IPS-18c (cell line): ENCODE data around the gene PTPN11.

Experiments used
- H3K4me3 ChIP-seq: 2 replicates; pipeline ENCODE4 v1.7.0; 2013; ENCODE audit warnings: low read depth, mild to moderate bottlenecking, low read length, moderate library complexity; ENCODE audit not compliant: insufficient read depth
- H3K9me3 ChIP-seq: one replicate; pipeline ENCODE4 v1.6.1; 2013; ENCODE audit warnings: mild to moderate bottlenecking, low read length, moderate library complexity; ENCODE audit not compliant: control insufficient read depth, insufficient read depth

Gene PTPN11

DNA sequence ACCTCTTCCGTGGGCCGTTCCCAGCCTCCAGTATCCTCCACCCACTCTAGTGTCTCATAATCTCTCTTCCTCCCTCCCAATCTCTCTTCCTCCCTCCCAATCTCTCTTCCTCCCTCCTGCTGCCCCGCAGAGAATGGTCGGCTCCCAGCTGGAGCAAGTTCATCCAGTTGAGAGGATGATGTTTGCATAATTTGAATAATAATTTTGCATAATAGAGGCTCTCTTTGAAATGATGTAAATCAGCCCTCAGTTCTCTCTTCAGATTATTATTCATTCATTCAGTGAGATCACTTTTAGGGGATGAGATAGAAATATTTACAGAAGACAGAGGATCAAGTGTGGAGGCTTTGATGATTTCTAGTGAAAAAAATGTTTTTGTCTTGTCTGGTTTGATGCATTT lies 125.0 kb downstream of the PTPN11 start:
- H3K9me3 ChIP-seq = peaks cover 2% of the 10 kb centered on the region
- no peak overlapping the region for H3K4me3 ChIP-seq

DNA sequence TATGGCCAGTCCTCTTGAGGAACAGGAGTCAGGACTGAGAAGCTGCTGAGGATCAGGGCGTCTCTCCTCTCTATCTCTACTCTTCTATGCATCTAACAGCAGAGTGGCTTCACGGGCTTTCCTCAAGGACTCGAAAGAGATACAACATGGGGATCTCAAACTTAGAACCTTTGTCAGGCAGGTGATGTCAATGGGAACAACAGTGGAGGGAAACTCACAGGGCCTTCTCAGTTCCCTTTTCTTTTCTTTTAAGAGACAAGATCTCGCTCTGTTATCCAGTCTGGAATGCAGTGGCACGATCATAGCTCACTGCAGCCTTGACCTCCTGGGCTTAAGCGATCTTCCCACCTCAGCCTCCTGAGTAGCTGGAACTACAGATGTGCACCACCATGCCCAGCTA lies 127.6 kb downstream of the PTPN11 start:
- Histone ChIP-seq H3K4me3 (no peak overlapping the region), H3K9me3 (peaks cover 2% of the 10 kb centered on the region)

DNA sequence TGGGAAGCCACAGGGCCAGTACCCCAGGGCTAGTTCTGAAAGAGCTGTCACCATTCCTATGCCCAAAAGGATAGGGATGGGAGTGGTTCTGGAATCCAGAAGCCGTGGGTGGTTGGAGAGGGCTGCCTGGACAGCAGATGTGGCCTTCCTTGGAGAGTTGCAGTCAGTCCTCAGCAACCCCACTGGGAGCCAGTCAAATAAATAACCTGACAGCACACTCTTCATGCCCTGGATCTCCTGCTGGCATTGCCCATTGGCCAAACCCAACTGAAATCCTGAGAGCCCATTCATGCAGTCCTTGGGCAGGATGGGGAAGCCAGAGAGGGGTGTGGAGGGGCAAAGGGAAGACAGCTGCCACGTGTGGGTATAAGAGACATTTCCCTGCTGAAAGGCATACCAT lies 128.2 kb downstream of the PTPN11 start:
- H3K4me3 ChIP-seq = no peak overlapping the region

DNA sequence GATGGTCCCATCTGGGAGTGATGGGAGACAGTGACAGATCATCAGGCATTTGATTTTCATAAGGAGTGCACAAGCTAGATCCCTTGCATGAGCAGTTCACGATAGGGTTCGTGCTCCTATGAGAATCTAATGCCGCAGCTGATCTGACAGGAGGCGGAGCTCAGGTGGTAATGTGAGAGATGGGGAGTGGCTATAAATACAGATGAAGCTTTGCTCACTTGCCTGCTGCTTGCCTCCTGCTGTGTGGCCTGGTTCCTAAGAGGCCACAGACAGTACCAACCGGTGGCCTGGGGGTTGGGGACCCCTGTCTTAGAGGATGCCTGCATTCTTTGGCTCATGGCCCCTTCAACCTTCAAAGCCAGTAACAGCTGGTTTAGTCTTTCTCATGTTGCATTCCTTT lies 130.3 kb downstream of the PTPN11 start:
- peaks cover 2% of the 10 kb centered on the region for H3K9me3 ChIP-seq
- no peak overlapping the region; the same call in 1 of the 2 replicates for H3K4me3 ChIP-seq

More for the DNA sequence above, 128.2 kb downstream of the PTPN11 start:
- H3K9me3 ChIP-seq = peaks cover 2% of the 10 kb centered on the region

DNA sequence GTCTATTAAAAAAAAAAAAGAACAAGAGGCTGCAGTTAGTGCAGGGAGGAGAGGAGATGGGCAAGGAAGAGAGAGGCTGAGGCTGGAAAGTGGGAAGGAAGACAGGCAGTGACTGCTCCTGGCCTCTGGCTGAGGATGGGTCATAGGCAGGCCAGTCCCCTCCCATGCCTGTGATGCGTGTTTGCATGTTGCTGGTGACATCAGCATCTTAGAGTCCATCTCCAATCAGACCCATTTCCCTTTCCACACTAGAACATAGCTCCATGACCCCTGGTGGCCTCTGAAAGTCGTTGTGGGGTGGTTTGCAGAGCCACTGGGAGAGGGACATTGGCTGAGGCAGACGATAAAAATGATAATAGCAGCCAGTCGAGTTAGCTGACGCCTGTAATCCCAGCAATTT lies 132.9 kb downstream of the PTPN11 start:
- Histone ChIP-seq H3K9me3 (peaks cover 2% of the 10 kb centered on the region), H3K4me3 (no peak overlapping the region)

DNA sequence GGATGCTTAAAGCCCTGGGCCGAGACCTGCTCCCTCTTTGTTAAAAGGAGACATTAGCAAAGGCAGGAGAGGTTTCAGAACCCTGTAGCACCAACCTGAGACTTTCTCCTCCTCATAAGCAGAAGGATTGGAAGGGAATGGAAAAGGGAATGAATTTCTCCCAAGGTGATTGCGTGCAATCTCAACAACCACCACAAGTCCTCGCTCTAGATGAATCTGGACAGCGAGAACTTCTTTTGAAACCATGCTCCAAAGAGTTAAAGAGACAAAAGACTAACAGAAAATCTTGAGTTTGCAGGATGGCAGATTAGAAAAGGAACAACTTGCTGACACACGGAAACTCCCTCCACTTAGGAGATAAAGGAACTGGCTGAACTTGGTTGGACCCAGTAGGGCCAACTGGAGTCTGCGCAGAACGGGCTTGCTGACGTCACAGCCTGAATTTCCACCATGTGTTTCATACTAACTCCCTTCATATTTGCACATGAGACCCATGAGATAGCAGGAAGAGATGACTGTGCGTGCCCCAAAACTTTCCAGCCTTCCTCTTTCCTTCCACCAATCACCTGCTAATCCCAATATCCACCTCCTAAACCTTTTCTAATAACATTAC lies 137.0 kb downstream of the PTPN11 start:
- Histone ChIP-seq H3K4me3 (no peak overlapping the region), H3K9me3 (no peaks in the 10 kb centered on the region)

DNA sequence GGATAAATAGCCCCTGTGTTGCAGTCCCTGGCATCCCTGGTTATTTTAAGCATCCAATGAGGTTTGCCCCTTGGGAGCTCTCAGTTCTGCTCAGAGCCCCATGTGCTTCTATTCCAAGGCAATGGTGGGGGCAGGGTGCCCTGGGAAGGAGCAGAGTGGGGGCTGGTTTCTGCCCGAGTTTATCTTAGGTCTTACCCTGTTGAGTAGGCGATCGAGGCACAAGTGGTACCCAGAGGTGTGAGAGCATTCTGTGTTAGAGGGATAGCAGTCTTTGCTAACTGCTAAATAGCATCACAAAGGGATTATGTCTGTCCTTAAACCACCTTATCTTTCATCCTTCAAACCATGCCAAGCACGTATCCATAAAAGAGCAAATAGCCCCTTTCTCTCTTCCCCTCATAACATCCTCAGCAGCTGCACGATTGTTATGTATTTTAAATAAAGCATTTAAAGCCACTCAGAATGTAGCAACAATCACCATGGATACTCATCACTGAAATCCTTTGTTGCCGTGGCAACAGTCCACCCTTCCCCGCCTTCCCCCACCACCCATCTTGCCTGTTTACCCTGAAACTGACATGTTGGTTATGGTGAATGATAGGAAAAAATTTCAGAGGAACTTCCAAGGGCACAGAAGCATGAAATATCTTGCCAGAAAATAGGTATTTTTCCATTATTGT lies 139.3 kb downstream of the PTPN11 start:
- Histone ChIP-seq H3K4me3 (no peak overlapping the region), H3K9me3 (no peaks in the 10 kb centered on the region)
